Adrenal gland (tissue), 12 donors: ENCODE results near the gene TBXAS1. TPM values are rescaled to one million over a fixed set of nuclear protein-coding genes. Genes with fewer than 3 reads are reported as not detected.

Source experiments
- DNase-seq, 7 donors: peaks; one replicate each; pipeline ENCODE4 v3.0.0-alpha.2; 2019 to 2020
- H3K27ac ChIP-seq, 5 donors: fragments of 200-600 bp; sonication (generic) in 4 of 5; 1 replicate in 3 of 5; 2 replicates in 2 of 5; pipeline versions ENCODE4 v1.5.1 to v1.8.0; 2016 to 2020; ENCODE audit warnings: mild to moderate bottlenecking in 1 of 5
- H3K27me3 ChIP-seq: fragments of 200-600 bp; 2 replicates; pipeline ENCODE4 v1.8.0; 2021
- H3K36me3 ChIP-seq, 2 donors: fragments of 200-600 bp; replicated peaks in 1 of 2; 1 replicate in 1 of 2; 2 replicates in 1 of 2; pipeline versions ENCODE4 v1.5.1 to v1.8.0; 2018 to 2022
- H3K4me1 ChIP-seq, 2 donors: fragments of 200-600 bp; replicated peaks in 1 of 2; 1 replicate in 1 of 2; 2 replicates in 1 of 2; pipeline versions ENCODE4 v1.5.1 to v1.8.0; 2018 to 2021
- H3K4me3 ChIP-seq, 4 donors: fragments of 200-600 bp; sonication (generic) in 3 of 4; one replicate each; pipeline ENCODE4 v1.5.1; 2016 to 2018
- H3K9me3 ChIP-seq, 3 donors: fragments of 200-600 bp; sonication (generic) in 1 of 3; replicated peaks in 1 of 3; 1 replicate in 2 of 3; 2 replicates in 1 of 3; pipeline versions ENCODE4 v1.5.1 to v1.8.0; 2016 to 2021
- POLR2A ChIP-seq, 2 donors: fragments of 450-650 bp; IDR thresholded peaks; one replicate each; pipeline ENCODE4 v1.6.1; 2017; ENCODE audit warnings: antibody characterized with exemption in 2 of 2, mild to moderate bottlenecking in 2 of 2, moderate library complexity in 1 of 2
- WGBS, 4 donors: extraction: QIAGEN DNeasy Blood & Tissue Kit in 2 of 4; methylation state at CpG; one replicate each; pipeline versions ENCODE4 v1.1.5 to v1.1.7; 2013 to 2017; 5-methylcytosine and 5-hydroxymethylcytosine counted together
- intact Hi-C, 2 donors: fragments of 100-400 bp; cut with DNase I; formaldehyde crosslinking; loops; one replicate each; pipeline versions ENCODE4 v1.14.1 to v1.15.0; 2022 to 2023
- polyA plus RNA-seq, 3 donors: library from polyadenylated mRNA; stranded (reverse); fragments of 200-250 nt in 2 of 3; fragments of 350-450 nt in 1 of 3; fragmentation: Illumina TruSeq in 1 of 3; extraction: RNeasy Lipid Tissue Mini Kit (QIAGEN cat#74804) in 1 of 3; gene quantifications; one replicate each; pipeline ENCODE4 v1.2.3, GENCODE V29; 2013 to 2014
- total RNA-seq, 9 donors: library from RNA; depleted of rRNA in 4 of 9; stranded (reverse); fragments of >200 nt in 4 of 9; fragments of 120-200 nt in 1 of 9; fragmentation: NEBNext Ultra II Directional in 1 of 9; extraction: Animal tissue kit (Norgen Biotek cat#: 25700) in 1 of 9; gene quantifications; one replicate each; pipeline versions ENCODE4 v1.1.0 to v1.2.4, GENCODE V29; 2013 to 2023
- TF ChIP-seq, protein P1 (sequence below), 6 experiments: fragments of 450-650 bp in 4 of 6; fragments of 200-600 bp in 2 of 6; sonication (generic) in 1 of 6; IDR thresholded peaks; 1 replicate in 5 of 6; 2 replicates in 1 of 6; pipeline versions ENCODE4 v1.5.1 to v1.8.0; 2016 to 2021; ENCODE audit warnings: antibody characterized with exemption in 6 of 6, mild to moderate bottlenecking in 2 of 6, moderate library complexity in 1 of 6
- donor health status: healthy with polysubstance abuse.
- donor health status: Bipolar disorder and iron deficiency.
- donor health status: DM: yes; HTN: yes; CAD: no.
- donor health status: DM: no; HTN: no; CAD: no.
- donor health status: DM: no; HTN: no; CAD: no.
- donor health status: DM: yes; HTN: yes; CAD: no.

TBXAS1 gene
- total and polyA plus RNA-seq, 12 donors, result 9.0 to 87.0 (median 27.3) TPM

DNA sequence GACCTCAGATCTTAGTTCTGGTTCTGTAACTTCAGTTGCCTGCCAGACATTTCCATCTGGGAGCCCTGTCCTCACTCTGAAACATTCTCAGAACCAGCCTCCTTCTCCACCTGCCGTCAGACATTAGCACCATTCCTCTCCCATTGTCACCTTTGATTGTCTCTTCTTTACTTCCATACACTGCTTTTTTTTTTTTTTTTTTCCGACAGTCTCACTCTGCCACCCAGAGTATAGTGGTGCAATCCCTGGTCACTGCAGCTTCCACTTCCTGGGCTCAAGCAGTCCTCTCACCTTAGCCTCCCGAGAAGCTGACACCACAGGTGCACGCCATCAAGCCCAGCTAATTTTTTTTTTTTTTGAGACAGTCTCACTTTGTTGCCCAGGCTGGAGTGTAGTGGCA lies 30.2 kb upstream of the TBXAS1 start:
- peak in 1 of 7 donors; percentile 29 for DNase-seq
- H3K4me3 ChIP-seq, result peak overlapping the region in 1 of 4 donors; percentile 17
- H3K27me3 ChIP-seq, result no peaks in the 10 kb centered on the region
- intact Hi-C loops, result no loop called here
- TF ChIP-seq, protein P1, sequence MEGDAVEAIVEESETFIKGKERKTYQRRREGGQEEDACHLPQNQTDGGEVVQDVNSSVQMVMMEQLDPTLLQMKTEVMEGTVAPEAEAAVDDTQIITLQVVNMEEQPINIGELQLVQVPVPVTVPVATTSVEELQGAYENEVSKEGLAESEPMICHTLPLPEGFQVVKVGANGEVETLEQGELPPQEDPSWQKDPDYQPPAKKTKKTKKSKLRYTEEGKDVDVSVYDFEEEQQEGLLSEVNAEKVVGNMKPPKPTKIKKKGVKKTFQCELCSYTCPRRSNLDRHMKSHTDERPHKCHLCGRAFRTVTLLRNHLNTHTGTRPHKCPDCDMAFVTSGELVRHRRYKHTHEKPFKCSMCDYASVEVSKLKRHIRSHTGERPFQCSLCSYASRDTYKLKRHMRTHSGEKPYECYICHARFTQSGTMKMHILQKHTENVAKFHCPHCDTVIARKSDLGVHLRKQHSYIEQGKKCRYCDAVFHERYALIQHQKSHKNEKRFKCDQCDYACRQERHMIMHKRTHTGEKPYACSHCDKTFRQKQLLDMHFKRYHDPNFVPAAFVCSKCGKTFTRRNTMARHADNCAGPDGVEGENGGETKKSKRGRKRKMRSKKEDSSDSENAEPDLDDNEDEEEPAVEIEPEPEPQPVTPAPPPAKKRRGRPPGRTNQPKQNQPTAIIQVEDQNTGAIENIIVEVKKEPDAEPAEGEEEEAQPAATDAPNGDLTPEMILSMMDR (IDR thresholded peaks at IDR 0.05), result peak in 3 of 6 experiments; percentile 11 to 36 (median 30)
- TF ChIP-seq POLR2A (IDR thresholded peaks at IDR 0.05), result no peak
- peaks cover 4 to 17% of the 10 kb centered on the region in 2 donors for H3K4me1 ChIP-seq
- H3K36me3 ChIP-seq, result no peaks in the 10 kb centered on the region
- 68 to 91% (median 80%) methylated on average over 4 of the region's 4 CpGs for WGBS, 4 donors
- no peaks in the 10 kb centered on the region for H3K9me3 ChIP-seq
- H3K27ac ChIP-seq, result no peak overlapping the region

DNA sequence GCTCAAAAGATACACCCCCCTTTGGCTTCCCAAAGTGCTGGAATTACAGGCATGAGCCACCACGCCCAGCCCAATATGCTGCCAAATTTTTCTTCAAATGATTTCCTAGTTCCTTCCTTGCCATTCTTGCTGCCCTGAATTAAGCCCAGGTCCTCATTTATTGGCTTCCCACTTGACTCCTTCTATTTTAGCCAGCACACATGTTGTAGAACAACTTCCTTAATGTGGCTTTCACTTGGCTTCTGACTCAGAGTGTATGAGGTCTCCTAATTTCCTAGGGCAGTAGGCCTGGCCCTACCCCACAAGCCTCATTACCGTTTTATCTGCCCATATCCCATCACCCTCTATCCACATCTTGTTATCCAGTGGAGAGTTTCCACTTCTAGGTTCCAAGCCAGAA lies 29.5 kb upstream of the TBXAS1 start:
- 57 to 70% (median 64%) methylated on average over 2 of the region's 2 CpGs for WGBS, 4 donors
- no peaks in the 10 kb centered on the region for H3K36me3 ChIP-seq
- no peaks in the 10 kb centered on the region for H3K27me3 ChIP-seq
- no peak for DNase-seq
- intact Hi-C loops, result no loop called here
- H3K27ac ChIP-seq, result no peak overlapping the region
- TF ChIP-seq POLR2A (IDR thresholded peaks at IDR 0.05), result no peak
- TF ChIP-seq, protein P1 (IDR thresholded peaks at IDR 0.05), result no peak
- no peaks in the 10 kb centered on the region for H3K9me3 ChIP-seq
- no peak overlapping the region for H3K4me3 ChIP-seq
- peaks cover 4 to 17% of the 10 kb centered on the region in 2 donors for H3K4me1 ChIP-seq

DNA sequence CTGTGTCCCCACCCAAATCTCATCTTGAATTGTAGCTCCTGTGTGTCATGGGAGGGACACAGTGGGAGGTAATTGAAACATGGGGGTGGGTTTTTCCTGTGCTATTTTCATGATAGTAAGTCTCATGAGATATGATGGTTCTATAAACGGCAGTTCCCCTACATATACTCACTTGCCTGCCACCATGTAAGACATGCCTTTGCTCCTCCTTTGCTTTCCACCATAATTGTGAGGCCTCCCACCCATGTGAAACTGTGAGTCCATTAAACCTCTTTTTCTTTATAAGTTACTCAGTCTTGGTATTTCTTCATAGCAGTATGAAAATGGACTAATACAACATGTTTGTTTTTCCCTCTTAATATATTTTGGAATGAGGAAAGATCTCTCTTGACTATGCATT lies 24.5 kb upstream of the TBXAS1 start:
- DNase-seq, result no peak
- no peak overlapping the region for H3K4me3 ChIP-seq
- WGBS, 4 donors, result 55 to 94% (median 83%) methylated on average over 1 of the region's 1 CpG

DNA sequence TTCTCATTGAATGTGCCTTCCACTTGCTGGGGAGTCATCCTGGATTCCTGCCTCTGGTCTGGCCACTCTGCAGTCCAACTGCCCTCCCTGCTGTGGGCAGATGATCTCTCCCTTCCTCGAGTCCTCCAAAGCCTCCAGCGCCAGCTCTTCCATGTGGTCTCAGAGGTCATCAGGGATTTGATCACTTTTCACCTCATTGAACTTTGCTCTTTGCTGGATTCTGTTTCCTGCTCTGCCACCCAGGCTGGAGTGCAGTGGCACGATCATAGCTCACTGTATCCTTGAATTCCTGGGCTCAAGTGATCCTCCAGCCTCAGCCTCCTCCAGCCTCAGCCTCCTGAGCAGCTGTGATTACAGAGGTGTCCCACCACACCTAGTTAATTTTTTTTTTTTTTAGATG lies 22.1 kb upstream of the TBXAS1 start:
- H3K4me1 ChIP-seq, result no peaks in the 10 kb centered on the region
- WGBS, 4 donors, result 76 to 86% (median 83%) methylated on average over 3 of the region's 3 CpGs
- intact Hi-C loops, result no loop called here
- no peaks in the 10 kb centered on the region for H3K36me3 ChIP-seq
- H3K9me3 ChIP-seq, result no peaks in the 10 kb centered on the region
- H3K4me3 ChIP-seq, result no peak overlapping the region
- H3K27ac ChIP-seq, result no peak overlapping the region
- DNase-seq, result no peak
- TF ChIP-seq, protein P1 (IDR thresholded peaks at IDR 0.05), result no peak
- TF ChIP-seq POLR2A (IDR thresholded peaks at IDR 0.05), result no peak
- no peaks in the 10 kb centered on the region for H3K27me3 ChIP-seq

More for the DNA sequence above, 24.5 kb upstream of the TBXAS1 start:
- intact Hi-C loops, result no loop called here
- Histone ChIP-seq H3K36me3 (no peaks in the 10 kb centered on the region), H3K4me1 (peaks cover 0 to 4% of the 10 kb centered on the region in 2 donors), H3K27me3 (no peaks in the 10 kb centered on the region), H3K9me3 (no peaks in the 10 kb centered on the region), H3K27ac (no peak overlapping the region)
- no peak for TF ChIP-seq POLR2A (IDR thresholded peaks at IDR 0.05)
- TF ChIP-seq, protein P1 (IDR thresholded peaks at IDR 0.05), result no peak
